OCI-LY1 (cell line): ENCODE data around the gene BCKDHB.

Experiments
- CTCF ChIP-seq: fragments of 200-600 bp; sonication (generic), shearing (Covaris generic); IDR thresholded peaks from 2 replicates; pipeline ENCODE4 v1.5.1; 2017; ENCODE audit warnings: mild to moderate bottlenecking, antibody characterized with exemption, low read length, moderate library complexity, mixed read lengths
- EZH2 ChIP-seq: fragments of 200-600 bp; sonication (generic), shearing (Covaris generic); IDR thresholded peaks from 2 replicates; pipeline ENCODE4 v1.8.0; 2017; ENCODE audit warnings: borderline replicate concordance, mixed run types, mild to moderate bottlenecking, antibody characterized with exemption, low read length, moderate library complexity, mixed read lengths

GRCh38 chr6:80098392-80098791 is 8.1 kb upstream of the BCKDHB start:
- no peak for TF ChIP-seq CTCF
- no peak for TF ChIP-seq EZH2
